ENCODE data around the gene BRD4.

Gene BRD4

DNA sequence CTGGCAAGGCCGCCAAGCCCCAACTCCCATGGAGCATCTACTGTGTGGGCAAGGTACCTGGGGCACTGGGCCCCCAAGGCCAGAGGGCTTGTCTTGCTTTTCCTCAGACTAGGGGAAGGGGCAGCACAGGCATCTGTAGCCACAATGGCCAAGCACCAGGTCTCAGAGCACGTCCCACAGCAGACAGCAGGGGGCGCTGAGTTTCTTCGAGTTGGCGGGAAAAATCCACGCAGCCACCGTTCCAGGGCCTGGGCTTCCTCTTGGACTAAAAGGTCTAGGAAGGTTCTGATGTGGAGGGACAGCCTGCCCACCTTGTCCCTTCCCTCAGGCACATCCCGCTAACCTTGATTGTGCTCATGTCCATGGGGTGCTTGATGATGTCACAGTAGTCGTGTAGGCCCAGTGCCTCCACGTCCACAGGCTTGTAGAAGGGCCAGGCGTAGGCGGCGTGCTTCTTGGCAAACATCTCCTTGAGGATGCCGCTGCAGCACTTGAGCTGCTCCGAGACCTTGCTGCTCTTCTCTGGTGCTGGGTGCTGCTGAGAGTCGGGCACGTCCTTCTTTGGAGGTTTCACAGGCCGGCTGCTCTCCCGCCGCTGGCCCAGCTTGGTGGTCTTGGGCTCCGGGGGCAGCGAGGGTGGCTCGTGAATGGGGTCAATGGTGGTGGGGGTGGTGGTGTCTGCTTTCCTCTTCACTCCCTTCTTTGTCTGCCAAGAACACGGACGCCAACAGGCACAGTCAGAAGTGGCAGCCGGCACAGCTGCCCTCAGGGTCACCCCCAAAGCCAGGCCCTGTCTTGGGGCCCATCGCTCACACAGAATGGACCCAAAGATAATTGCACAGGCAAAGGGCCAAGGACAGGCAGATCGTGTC lies 68.0 kb downstream of the BRD4 start:
- peak; percentile 25 for DNase-seq

DNA sequence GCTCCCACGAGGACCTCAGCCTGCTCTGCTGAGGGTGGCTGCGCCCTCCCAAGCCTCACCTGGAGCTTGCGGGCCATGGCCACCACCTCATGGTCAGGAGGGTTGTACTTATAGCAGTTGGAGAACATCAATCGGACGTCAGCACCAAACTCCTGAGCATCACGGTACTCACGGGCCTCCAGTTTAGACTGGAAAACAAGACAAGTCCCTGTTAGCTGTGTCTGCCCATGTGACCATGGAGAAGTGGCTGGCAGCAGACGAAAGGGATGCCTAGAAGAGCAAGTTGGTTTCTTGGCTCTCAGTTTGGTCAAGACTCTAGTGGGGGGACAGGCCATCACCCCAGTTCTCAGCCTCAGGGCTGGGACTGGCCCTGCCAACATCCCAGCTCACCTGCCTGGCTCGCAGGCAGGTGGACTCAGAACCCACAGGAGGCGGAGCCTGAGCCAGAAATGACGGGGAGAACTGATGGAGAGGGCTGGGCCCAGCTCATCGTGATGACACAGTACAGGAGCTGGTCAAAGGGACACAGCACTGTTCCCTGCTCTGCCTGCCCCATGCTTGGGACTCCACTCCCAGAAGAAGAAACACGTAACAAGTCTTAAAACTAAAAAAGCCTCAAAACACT lies 68.9 kb downstream of the BRD4 start:
- no peak for DNase-seq

DNA sequence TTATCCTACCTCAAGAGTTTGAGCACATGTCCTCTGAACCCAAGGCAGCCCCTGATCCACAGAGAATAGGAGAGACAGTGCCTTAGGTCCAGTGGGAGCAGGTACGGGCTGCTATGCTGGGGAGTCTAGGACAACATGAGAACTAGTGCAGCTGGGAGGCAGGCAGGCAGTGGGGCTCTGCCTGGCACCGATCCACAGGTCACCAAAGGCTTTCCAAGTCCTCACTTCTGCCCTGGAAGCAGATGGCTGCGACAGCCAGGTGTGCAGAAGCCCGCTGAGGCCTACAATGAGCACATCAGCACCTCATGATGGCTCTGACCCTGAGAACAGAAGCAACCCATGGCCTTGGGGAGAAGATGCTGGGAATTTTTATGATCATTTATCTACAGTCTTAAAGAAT lies 70.3 kb downstream of the BRD4 start:
- DNase-seq, result no peak

DNA sequence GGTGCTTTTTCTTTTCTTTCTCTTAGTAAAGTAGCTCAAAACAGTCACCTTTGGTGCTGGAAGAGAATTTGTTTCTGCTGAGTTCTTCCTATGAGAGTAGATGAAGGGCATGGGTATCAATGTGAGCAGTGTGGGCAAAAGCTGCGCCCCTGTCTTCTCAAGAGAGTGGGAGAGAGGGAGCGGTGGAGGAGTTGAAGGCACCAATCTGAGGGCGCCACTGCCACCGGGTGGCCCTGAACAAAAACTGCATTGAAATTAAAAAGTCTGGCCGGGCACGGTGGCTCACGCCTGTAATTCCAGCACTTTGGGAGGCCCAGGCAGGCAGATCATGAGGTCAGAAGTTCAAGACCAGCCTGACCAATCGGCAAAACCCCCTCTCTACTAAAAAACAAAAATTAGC lies 71.4 kb downstream of the BRD4 start:
- DNase-seq, result no peak

DNA sequence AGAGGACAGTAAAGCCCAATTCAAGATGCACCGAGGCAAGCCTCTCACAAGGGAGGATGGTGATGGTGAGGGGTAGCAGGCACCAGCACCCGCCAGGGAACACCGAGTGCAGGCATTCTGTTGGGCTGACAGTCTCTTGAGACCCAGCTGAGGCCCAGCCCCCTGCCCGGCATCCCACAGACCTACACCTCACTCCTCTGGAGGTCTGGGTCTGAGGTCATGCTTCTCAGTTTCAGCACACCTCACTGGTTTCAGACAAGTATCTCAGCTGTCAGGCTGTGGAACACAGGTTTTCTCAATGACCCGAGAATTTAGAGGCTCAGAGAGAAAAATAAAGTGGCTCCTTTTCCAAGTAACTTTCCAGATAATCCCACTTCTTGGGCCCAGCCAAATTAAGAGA lies 72.4 kb downstream of the BRD4 start:
- no peak for DNase-seq

DNA sequence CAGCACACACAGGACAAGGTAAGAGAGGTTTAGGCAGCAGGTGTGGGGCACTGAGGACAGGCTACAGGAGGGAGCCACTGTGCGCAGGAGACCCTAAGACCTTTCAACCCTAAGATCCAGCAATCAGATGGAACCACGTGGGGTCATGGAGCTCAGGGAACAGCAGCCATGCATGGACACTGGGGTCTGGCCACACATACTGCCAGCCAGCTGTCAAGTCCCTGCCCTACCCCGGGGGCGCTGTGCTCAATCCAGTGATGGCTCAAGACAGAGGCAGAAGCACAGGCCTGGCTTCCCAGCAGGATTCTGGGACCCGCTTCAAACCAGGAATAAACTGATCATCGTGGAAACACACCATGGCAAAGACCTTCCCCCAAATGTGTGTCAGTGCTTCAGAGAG lies 74.6 kb downstream of the BRD4 start:
- no peak for DNase-seq

DNA sequence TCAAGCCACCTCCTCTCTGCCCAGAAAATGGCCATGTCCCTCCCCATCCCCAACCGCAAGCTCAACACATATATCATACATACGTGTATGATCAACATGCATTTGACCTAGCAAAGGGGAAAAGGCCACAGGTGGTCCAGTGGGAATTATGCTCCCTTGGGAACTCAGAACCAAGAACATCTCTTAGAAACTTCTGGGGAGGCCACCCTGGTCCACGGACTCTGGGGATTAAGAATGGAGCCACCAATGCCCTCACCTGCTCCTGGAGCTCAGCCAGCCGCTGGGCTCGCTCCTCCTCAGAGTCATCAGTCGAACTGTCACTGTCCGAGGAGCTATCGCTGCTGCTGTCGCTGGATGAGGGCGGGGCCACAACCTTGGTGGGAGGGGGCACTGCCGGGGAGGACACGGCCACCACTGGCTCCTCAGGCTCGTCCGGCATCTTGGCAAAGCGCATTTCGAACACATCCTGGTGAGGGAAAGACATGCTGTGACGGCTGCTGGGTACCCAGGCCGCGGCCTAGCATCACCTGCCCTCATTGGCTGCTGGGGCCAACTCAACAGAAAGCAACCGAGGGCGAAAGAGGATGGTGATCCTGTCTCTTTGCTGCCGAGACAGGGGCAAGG lies 75.5 kb downstream of the BRD4 start:
- DNase-seq, result no peak

DNA sequence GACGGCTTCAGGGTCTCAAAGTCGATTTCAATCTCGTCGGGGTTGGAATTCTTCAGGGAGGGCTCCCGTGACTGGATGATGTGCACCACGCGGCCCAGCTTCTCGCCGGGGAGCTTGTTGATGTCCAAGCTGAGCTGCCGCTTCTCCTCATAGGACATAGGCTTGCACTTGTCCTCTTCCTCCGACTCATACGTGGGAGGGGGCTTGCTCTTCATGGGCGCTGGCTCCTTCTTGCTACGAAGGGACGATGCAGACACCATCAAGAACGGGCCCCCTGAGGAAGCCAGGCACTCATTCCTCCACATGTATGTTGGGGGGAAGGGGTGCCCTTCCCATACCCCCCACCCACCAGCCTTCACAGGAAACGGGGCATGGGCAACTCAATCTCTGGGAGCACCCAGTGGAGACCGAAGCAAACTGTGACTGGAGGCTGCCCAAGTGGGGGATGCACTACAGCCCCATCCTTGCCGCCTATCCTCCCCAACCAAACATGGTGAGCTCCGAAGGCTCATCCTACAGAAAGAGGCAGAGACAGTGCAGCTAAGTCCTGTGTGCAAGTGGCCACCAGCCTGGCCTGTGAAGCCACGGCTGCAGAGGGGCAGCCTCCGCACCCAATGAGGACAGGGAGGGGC lies 76.9 kb downstream of the BRD4 start:
- no peak for DNase-seq

DNA sequence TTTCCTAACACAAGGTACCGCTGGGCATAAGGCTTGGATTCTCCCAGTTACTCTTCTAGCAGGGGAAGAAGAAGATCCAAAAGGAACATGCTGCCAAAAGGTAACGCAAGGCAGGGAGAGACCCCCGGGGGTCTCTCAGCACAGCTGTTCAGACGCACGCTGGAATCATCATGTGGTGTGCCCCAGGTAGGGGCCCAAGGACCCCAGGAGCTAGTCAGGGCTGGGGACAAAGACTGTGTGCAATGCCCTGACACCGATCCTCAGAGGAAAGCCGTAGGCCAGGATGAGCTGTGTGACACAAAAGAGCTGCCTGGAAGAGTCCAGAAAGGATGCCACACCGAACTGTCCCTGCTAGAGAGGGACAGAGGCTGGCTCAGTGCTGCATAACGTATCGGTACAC lies 77.8 kb downstream of the BRD4 start:
- DNase-seq, result no peak

DNA sequence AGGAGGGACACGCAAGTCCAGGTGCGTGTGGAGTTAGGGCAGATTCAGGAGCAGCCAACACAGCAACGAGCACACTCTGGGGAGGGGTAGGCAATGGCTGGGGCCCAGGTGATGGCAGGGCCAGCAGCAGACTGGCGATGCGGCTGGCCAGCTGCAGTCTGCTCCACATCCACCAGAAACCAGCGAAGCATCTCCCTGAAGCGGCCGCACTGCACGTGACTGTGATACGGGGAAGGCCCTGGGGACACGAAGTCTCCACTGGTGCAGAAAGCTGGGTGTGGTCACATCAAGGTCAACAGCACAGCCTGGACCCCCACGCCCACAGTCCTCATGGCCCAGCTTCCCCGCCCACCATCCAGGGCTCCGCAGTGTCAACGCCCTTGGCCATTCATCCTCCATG lies 78.8 kb downstream of the BRD4 start:
- DNase-seq, result no peak

DNA sequence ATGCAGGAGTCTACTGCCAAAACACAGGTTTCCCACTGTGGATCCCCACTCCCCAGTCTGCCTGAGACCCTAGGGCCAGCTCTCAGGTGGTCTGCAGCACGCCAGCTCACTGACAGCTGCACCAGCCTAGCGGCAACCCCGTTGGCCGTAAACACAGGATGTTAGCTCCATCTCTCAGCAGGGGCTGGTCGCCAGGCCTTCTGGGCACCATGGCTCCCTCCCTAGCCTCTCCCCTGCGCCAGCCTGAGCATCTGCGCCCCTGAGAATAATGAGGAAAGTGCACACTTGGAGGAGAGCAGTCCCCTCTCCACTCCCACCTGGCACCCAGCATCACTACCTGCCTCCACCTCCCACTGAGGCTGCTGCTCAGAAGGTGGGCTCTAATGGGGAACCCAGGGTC lies 79.3 kb downstream of the BRD4 start:
- peak; percentile 41 for DNase-seq

DNA sequence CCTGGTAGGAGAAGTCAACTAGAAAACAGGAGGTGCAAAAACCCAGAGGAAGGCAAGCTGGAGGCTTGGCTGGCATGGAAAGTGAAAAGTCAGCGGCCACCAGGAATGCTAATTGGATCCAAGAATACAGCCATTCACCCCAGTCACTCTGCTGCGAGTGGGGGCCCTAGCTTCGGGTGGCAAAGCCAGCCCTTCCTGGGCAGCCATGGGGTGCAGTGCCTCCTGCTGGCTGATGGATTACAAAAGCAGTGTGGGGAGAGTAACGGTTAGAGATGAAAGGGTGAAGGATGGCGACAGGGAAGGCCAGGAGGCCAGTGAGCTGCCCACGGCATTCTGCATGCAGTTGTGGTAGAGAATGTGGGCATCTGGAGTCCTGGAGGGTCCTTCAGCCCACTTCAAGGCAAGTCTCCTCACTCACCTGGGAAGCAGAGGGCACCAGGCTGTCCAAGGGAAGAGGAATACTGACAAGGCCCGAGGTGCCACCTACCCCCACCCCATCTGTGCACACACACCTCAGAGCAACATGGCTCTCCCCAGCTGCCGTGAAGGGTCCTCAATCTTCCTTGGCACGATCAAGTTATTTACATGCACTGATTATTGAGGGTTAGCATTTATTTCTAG lies 79.8 kb downstream of the BRD4 start:
- no peak for DNase-seq

DNA sequence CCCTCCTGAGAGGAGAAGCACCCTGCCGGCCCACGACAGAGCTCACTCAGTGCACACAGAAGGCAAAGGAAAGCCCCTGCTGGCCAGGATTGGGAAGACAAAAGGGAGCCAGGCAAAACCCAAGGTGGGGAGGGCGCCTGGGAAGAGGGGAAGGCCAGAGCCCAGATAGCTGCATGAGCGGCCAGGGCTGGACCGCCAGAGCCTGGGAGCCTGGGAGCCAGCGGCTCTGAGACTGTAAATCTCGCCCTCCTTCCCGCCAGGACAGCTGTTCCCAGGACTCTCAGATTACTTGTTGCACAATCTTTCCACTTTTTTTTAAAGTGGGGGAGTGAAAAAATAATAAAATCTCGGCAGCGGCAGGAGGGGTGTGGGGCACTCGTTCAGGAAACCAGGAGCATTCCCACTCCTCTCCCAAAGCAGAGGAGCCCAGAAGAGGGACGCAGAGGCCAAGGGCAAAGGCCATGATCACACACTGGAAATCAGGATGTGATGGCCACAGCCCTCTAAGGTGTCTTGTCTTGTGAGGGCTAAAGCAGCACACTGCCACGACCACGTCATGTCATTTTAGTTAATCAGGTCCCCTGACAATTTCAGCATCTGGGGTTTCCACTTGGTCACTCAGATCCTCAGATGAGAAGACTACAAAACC lies 80.5 kb downstream of the BRD4 start:
- peak; percentile 2 for DNase-seq

DNA sequence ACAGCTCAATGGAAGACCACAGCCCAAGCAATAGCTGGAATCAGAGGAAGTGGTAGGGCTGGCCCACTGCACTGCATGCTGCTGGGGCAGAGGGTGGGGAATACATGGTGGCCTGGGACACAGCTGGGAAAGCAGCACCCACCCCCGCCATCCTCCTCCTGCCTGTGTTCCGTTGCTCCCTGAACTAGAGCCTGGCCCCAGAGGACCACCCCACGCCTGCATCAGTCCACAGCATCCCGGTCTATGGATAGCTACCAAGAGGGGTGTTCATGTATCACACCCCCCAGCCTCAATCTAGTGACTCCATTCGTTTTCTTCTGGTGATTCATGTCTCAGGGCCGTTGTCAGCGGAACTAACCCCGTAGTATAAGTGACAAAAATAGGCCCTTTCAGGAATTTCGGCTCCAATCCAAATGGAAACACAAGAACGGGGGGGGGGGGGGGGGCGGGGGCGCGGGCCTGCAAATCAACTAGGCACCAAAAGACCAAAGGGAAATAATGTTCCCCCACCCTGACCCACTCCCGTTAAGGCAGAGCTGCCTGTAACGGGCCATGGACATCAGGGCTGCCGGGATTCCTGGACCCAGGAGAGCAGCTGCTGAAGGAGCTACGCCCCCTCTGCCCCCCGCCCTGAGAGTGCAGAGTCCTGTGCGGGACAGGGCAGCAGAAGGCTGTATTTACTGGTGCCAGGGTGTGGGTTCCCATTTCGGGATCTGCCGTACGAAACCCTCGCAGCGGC lies 81.2 kb downstream of the BRD4 start:
- no peak for DNase-seq

DNA sequence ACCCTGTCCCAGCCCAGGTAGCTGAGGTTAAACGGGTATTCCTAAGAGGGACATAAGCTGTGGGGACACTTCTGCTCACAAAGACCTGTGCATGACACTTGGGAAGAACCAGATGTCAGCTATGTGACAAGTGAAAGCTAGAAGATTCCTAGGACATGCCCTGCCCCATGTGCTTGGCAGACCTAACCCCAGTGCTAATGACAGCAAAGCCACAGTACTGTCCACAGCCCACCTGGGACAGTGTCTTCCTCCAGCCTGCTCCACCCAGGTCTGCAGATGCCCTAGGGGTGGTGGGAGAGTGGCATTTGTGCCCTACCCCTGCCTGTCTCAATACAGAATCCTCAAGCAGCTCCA lies 81.7 kb downstream of the BRD4 start:
- DNase-seq, result no peak

DNA sequence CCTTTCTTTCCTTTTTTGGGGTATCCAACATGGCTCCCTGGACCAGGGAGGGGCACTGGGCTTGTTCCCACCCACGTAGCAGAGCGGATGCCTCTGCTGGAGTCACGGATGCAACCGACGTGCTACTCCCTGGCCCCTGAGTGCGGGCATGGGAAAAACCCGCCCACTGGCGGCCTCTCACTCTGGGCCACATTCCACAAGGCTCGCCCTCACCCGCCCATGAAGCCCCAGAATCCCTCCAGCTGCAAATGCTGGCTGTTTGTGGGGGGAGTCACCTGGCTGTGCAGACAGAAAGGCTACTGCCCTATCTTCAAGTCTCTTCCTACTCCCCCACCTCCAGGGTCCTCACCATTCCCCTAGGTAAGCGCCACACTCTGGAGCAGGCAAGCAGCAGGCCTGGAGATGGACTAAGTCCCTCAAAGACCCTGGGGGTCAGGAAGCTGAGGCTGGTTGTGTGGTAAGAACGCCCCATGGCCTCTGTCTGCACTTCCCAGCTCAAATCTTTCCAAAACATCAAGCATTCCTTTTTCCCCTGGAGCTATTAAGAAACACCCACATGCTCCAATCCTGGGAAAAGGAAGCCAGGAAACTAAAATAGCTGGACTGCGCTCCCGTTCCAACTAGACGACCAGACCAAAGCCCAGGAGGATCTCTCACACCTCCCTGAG lies 82.2 kb downstream of the BRD4 start:
- DNase-seq, result no peak

DNA sequence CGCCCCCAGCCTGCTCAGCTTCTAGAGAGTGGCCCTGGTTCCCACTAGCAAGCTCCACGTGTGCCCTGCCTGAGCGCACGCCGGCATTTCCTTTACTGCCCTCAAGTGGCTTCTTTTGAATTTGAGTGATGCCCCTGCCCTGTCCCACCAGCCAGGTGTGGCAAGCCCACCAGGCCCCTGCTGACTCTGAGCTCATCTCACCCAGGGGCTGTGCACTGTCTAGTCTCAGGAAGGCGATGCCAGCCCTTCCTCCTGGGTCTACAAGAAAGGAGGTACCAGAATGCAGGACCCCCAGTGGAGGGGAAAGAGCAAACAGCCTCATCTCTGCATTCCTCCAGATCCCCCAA lies 82.8 kb downstream of the BRD4 start:
- DNase-seq, result no peak

DNA sequence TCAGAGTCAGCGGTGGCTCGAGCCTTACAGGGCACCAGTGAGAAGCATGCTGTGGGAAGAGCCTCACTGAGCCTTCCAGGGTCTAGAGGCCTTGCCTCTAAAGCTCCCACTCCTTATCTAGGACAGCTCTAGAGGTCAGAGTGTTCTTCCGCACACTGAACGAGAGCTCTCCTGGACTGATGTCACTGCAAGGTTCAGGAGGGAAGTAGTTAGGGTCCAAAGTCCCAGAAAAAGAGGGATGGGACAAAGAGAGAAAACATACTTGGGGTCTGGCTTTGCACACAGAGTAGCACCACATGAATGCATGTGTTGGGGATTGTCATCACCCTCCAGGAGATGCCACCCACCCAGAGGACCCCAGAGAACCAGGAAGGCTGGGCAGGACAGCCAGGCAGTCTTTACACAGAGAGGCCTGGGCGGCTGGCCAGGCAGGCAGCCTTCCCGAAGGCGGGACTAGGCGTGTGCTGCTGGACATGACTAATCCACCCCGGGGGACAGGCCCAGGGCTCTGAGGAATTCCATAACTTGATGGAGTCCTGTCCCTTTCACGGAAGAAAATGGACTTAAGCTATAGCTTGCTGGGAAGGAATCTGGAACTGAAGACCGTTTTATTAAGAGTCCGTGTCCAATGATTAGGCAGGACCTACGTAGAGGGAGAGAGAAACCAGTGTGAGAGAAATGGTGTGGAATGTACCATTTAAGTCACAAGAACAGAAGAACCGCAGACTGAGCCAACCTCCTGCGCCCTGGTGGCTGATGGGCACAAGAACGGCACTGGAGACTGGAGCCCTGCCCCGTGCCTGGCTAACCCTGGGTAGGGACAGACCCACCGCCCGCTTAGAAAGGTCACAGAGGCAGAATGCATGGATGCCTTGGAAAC lies 83.5 kb downstream of the BRD4 start:
- no peak for DNase-seq

DNA sequence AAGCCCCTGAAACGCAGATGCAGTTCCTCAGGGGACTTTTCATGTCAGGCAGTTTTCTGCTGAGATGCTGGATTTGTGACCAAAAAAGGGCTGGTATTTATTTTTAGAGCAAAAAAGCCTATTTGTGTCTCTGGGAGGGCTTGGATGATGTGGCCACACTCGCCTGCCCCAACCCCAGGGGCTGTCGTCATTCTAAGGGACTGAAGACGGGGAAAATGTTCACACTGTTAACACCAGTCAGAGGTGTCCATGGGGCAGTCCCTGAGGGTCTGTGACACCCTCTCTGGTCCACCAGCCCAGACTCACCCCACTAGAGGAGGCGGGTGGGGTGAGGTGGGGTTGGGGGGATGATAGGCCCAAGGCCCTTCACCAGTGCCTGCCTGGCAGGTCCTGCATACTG lies 84.2 kb downstream of the BRD4 start:
- DNase-seq, result no peak
